ENCODE data around the gene CD28. TPM values are rescaled to one million over a fixed set of nuclear protein-coding genes. Genes with fewer than 3 reads are reported as not detected.

Gene CD28
- total RNA-seq, 2 donors from 2014 or later: 1.5 to 1.9 TPM

- intact Hi-C loops (cut with DNase I): no loop called here
Observed at GRCh38 chr2:203756161-203756560, 49.7 kb downstream of the CD28 start.

DNA sequence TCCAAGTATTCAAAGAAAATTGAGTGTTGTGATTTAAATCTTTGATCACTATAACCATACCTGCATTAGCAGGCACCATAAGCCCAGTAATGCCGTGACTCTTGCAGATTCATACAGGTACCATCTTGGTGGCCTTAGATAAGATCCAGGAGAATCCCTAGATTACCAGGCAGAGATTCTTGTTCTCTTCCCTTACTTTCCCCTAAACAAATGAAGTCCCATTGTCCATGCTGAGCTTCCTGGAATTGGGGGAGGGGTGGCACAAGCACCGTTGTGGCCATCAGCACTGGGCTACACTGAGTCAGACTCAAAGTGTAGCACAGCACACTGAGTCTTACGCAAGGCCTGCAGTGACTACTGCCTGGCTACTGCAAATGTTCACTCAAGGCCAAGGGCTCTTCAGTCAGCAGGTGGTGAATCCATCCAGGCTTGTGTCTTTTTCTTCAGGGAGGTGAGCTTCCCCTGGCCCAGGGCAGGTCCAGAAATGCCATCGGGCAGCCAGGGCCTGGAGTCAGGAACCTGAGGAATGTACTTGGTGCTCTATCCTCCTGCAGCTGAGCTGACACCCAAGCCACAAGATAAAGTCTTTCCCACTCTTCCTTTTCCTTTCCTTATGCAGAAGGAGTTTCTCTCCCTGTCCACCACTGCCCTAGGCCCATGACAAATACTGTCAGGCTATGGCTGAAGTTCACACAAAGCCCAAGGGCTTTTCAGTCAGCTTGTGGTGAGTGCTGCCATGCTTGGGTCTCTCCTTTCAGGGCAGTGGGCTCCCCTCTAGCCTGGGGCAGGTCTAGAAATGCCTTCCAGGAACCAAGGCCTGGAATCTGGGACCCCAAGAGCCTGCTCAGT lies 52.6 kb downstream of the CD28 start:
- Histone ChIP-seq H3K9ac (ENCODE audit: low read depth in 2 of 2, low read length in 2 of 2) (no peak overlapping the region), H3K9me3 (no peaks in the 10 kb centered on the region), H3K36me3 (no peaks in the 10 kb centered on the region), H3K27ac (no peak overlapping the region), H3K4me3 (no peak overlapping the region), H3K4me1 (no peaks in the 10 kb centered on the region), H3K27me3 (no peaks in the 10 kb centered on the region)
- TF ChIP-seq, protein P1, sequence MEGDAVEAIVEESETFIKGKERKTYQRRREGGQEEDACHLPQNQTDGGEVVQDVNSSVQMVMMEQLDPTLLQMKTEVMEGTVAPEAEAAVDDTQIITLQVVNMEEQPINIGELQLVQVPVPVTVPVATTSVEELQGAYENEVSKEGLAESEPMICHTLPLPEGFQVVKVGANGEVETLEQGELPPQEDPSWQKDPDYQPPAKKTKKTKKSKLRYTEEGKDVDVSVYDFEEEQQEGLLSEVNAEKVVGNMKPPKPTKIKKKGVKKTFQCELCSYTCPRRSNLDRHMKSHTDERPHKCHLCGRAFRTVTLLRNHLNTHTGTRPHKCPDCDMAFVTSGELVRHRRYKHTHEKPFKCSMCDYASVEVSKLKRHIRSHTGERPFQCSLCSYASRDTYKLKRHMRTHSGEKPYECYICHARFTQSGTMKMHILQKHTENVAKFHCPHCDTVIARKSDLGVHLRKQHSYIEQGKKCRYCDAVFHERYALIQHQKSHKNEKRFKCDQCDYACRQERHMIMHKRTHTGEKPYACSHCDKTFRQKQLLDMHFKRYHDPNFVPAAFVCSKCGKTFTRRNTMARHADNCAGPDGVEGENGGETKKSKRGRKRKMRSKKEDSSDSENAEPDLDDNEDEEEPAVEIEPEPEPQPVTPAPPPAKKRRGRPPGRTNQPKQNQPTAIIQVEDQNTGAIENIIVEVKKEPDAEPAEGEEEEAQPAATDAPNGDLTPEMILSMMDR (IDR thresholded peaks at IDR 0.05): no peak
- intact Hi-C loops (cut with DNase I): no loop called here
- no peak for DNase-seq

More at GRCh38 chr2:203756161-203756560, 49.7 kb downstream of the CD28 start:
- H3K9ac ChIP-seq (ENCODE audit: low read depth in 2 of 2, low read length in 2 of 2): no peak overlapping the region
- H3K36me3 ChIP-seq: no peaks in the 10 kb centered on the region
- H3K9me3 ChIP-seq: no peaks in the 10 kb centered on the region
- H3K27ac ChIP-seq: no peak overlapping the region
- DNase-seq: no peak
- H3K27me3 ChIP-seq: no peaks in the 10 kb centered on the region
- H3K4me3 ChIP-seq: no peak overlapping the region
- no peaks in the 10 kb centered on the region for H3K4me1 ChIP-seq
- TF ChIP-seq, protein P1 (IDR thresholded peaks at IDR 0.05): no peak

DNA sequence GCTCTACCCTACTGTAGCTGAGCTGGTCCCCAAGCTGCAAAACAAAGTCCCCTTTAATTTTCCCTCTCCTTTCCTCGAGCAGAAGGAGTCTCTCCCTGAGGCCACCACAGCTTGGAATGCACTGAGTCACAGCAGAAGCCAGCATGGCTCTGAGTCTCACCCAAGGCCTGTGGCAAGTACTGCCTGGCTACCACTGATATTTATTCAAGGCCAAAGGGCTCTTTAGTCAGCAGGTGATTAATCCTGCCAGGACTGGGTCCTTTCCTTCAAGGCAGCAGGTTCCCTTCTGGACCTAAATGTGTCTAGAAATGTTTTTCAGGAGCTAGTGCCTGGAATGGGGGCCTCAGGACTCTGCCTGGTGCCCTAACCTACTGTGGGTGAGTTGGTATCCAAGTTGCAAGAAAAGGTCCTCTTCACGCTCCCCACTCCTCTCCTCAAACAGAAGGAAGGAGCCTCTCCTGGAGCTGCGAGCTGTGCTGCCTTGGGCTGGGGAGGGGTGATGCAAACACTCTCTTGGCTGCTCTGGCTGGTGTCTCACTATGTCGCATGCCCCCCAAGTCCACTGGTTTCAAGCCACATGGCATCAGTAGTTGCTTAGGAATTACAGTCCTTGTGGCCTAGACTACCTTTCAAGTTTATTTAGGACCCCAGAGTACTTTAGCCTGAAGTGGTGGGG lies 53.4 kb downstream of the CD28 start:
- Histone ChIP-seq H3K27me3 (no peaks in the 10 kb centered on the region), H3K4me1 (no peaks in the 10 kb centered on the region), H3K36me3 (no peaks in the 10 kb centered on the region), H3K27ac (no peak overlapping the region), H3K4me3 (no peak overlapping the region), H3K9me3 (no peaks in the 10 kb centered on the region), H3K9ac (ENCODE audit: low read depth in 2 of 2, low read length in 2 of 2) (no peak overlapping the region)
- no peak for DNase-seq
- intact Hi-C loops (cut with DNase I): no loop called here
- TF ChIP-seq, protein P1 (IDR thresholded peaks at IDR 0.05): no peak

GRCh38 chr2:203761121-203761520 lies 54.7 kb downstream of the CD28 start:
- Histone ChIP-seq H3K27me3 (no peaks in the 10 kb centered on the region), H3K4me1 (no peaks in the 10 kb centered on the region), H3K9ac (ENCODE audit: low read depth in 2 of 2, low read length in 2 of 2) (no peak overlapping the region), H3K4me3 (no peak overlapping the region), H3K27ac (no peak overlapping the region), H3K9me3 (no peaks in the 10 kb centered on the region), H3K36me3 (no peaks in the 10 kb centered on the region)
- no peak for DNase-seq
- TF ChIP-seq, protein P1 (IDR thresholded peaks at IDR 0.05): no peak
- intact Hi-C loops (cut with DNase I): no loop called here

DNA sequence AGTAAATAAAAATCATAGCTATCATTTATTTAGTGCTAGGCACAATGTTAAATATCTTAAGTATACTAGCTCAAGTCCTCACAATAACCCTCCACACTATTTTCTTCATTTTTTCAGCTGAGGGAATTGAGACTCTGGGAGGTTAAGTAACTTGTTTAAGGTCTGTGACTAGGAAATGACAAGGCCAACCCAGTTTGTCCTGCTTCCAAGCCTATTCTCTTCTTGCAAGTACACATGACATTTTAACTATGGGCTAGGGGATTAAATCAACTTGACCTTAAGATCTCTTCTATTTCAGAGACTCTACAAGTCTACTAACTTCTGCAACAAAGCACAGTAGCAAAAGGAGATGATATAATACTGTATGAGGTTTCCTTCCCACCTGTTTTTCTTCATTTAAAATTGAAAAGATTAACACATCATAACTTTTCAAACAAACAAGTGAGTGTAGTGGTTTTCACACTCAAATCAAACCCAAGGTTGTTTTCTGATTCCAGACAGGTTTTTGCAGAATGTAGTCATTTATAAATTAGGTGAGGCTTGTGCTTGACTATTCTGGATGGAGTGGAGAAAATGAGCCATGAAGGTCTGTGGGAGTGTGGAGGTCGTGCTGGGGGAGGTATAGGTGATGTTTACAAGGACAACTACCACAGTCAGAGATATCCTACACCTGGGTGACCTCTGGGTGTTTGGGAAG lies 57.0 kb downstream of the CD28 start:
- H3K27ac ChIP-seq: no peak overlapping the region
- no peaks in the 10 kb centered on the region for H3K4me1 ChIP-seq
- no peaks in the 10 kb centered on the region for H3K36me3 ChIP-seq
- no peaks in the 10 kb centered on the region for H3K27me3 ChIP-seq
- TF ChIP-seq, protein P1 (IDR thresholded peaks at IDR 0.05): no peak
- no peak for DNase-seq
- no peaks in the 10 kb centered on the region for H3K9me3 ChIP-seq
- no peak overlapping the region for H3K9ac ChIP-seq (ENCODE audit: low read depth in 2 of 2, low read length in 2 of 2)
- intact Hi-C loops (cut with DNase I): no loop called here
- H3K4me3 ChIP-seq: no peak overlapping the region
